ENCODE data around the gene DAD1. TPM values are rescaled to one million over a fixed set of nuclear protein-coding genes. Genes with fewer than 3 reads are reported as not detected.

DAD1 gene
- total and polyA plus RNA-seq, 2 of the 8 experiments (the other 6 are each of a cell fraction or from before 2014, with no cell fraction given), result 131 to 440 TPM

- no peak for TF ChIP-seq SAP30 (IDR thresholded peaks at IDR 0.05; ENCODE audit: insufficient read depth, insufficient replicate concordance, low read length)
Measured at GRCh38 chr14:22593189-22593588, 4.2 kb upstream of the DAD1 start (continued).
